ENCODE results near the gene IL17B. TPM values are rescaled to one million over a fixed set of nuclear protein-coding genes. Genes with fewer than 3 reads are reported as not detected.

IL17B gene
- total RNA-seq, 3 donors from 2014 or later: 0.64 to 5.6 (median 5.4) TPM

DNA sequence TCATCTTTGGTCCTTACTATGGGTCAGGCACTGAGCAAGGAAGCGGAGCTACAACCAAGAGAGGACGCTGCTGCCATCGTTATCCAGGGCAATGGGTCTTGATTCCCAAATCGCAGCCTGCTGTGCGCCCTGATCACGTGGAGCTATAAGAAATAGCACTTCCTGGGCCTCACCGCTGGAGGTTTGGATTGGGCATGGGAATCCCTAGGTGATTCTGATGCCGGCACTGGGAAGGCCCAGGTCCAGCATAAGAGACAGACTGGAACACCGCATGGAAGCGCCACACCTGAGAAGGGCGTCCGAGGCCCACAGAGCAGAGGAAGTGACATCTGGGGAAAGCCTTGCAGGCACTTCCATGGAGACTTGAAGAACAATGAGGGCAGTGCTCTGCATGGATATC, 3.0 kb downstream of the IL17B start:
- TF ChIP-seq CTCF (IDR thresholded peaks at IDR 0.05) (no peak), POLR2AphosphoS5 (IDR thresholded peaks at IDR 0.05) (no peak), POLR2A (IDR thresholded peaks at IDR 0.05) (no peak)
- H3K4me1 ChIP-seq: no peaks in the 10 kb centered on the region

DNA sequence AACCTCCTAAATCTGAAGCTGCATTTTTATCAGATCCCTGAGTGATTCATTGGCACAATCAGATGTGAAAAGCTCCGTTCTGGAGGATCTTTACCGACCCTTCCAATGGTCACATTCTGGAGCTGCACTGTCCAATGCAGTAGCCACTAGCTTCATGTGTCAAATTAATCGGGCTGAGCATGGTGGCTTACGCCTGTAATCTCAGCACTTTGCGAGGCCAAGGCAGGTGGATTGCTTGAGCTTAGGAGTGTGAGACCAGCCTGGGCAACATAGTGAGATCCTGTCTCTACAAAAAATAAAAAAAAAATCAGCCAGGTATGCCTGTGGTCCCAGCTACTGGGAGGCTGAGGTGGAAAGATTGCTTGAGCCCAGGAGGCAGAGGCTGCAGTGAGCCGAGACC, 3.7 kb downstream of the IL17B start:
- no peak overlapping the region for H3K27ac ChIP-seq
- H3K4me1 ChIP-seq: no peaks in the 10 kb centered on the region

More for the DNA sequence above, 3.0 kb downstream of the IL17B start:
- Histone ChIP-seq H3K4me3 (no peak overlapping the region), H3K27ac (no peak overlapping the region), H3K27me3 (no peaks in the 10 kb centered on the region), H3K9me3 (no peaks in the 10 kb centered on the region), H3K36me3 (no peaks in the 10 kb centered on the region)
- no peak for DNase-seq (ENCODE audit: low spot score in 2 of 2)
- intact Hi-C loops (cut with DNase I; ENCODE audit: low total_unique reads): loop anchor here (10.0 kb wide), 1 partner anchor 49 kb away; no protein-coding TSS in a partner anchor

DNA sequence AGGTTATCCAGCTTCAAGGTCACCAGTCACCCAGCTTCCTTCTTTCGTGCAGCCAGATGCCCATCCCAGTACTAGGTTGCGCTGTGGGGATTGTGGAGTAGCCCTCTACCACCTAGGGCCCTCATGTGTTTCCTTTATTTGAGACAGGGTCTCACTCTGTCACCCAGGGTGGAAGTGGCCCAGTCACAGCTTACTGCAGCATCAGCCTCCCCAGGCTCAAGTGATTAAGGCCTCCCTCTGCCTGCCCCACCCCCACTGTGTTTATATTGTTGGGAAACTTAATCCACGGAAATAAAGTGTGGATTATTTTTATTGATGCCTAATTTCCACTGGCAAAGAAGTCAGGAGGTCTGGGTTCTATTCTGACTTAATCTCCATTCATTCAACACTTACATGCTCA, 4.3 kb downstream of the IL17B start:
- Histone ChIP-seq H3K4me3 (no peak overlapping the region), H3K27ac (no peak overlapping the region), H3K4me1 (no peaks in the 10 kb centered on the region), H3K9me3 (no peaks in the 10 kb centered on the region), H3K27me3 (no peaks in the 10 kb centered on the region), H3K36me3 (no peaks in the 10 kb centered on the region)
- intact Hi-C loops (cut with DNase I; ENCODE audit: low total_unique reads): loop anchor here (10.0 kb wide), 1 partner anchor 50 kb away; no protein-coding TSS in a partner anchor
- TF ChIP-seq POLR2AphosphoS5 (IDR thresholded peaks at IDR 0.05) (no peak), POLR2A (IDR thresholded peaks at IDR 0.05) (no peak), CTCF (IDR thresholded peaks at IDR 0.05) (no peak)
- no peak for DNase-seq (ENCODE audit: low spot score in 2 of 2)

More for the DNA sequence above, 3.7 kb downstream of the IL17B start:
- no peak for TF ChIP-seq POLR2AphosphoS5 (IDR thresholded peaks at IDR 0.05)
- H3K9me3 ChIP-seq: no peaks in the 10 kb centered on the region
- no peaks in the 10 kb centered on the region for H3K27me3 ChIP-seq
- intact Hi-C loops (cut with DNase I; ENCODE audit: low total_unique reads): loop anchor here (10.0 kb wide), 1 partner anchor 49 kb away; no protein-coding TSS in a partner anchor
- H3K4me3 ChIP-seq: no peak overlapping the region
- no peak for DNase-seq (ENCODE audit: low spot score in 2 of 2)
- H3K36me3 ChIP-seq: no peaks in the 10 kb centered on the region

- no peaks in the 10 kb centered on the region for H3K27me3 ChIP-seq
- no peak overlapping the region for H3K4me3 ChIP-seq
- no peaks in the 10 kb centered on the region for H3K4me1 ChIP-seq
- no peaks in the 10 kb centered on the region for H3K36me3 ChIP-seq
- DNase-seq (ENCODE audit: low spot score in 2 of 2): no peak
- H3K27ac ChIP-seq: no peak overlapping the region
- TF ChIP-seq POLR2AphosphoS5 (IDR thresholded peaks at IDR 0.05): no peak
- no peak for TF ChIP-seq CTCF (IDR thresholded peaks at IDR 0.05)
- no peak for TF ChIP-seq POLR2A (IDR thresholded peaks at IDR 0.05)
- intact Hi-C loops (cut with DNase I; ENCODE audit: low total_unique reads): loop anchor here (10.0 kb wide), 1 partner anchor 50 kb away; no protein-coding TSS in a partner anchor
- no peaks in the 10 kb centered on the region for H3K9me3 ChIP-seq
These were observed 4.8 kb downstream of the IL17B start for GRCh38 chr5:149374303-149374702.

GRCh38 chr5:149372932-149373331, 6.2 kb downstream of the IL17B start:
- no peak for DNase-seq (ENCODE audit: low spot score in 2 of 2)
- no peaks in the 10 kb centered on the region for H3K36me3 ChIP-seq
- intact Hi-C loops (cut with DNase I; ENCODE audit: low total_unique reads): loop anchor here (10.0 kb wide), 1 partner anchor 52 kb away; no protein-coding TSS in a partner anchor
- H3K4me3 ChIP-seq: no peak overlapping the region
- TF ChIP-seq CTCF (IDR thresholded peaks at IDR 0.05): no peak
- no peak for TF ChIP-seq POLR2A (IDR thresholded peaks at IDR 0.05)
- no peak for TF ChIP-seq POLR2AphosphoS5 (IDR thresholded peaks at IDR 0.05)
- peak overlapping the region in 1 of 2 donors; percentile 57 for H3K27ac ChIP-seq
- H3K4me1 ChIP-seq: no peaks in the 10 kb centered on the region
- no peaks in the 10 kb centered on the region for H3K9me3 ChIP-seq
- H3K27me3 ChIP-seq: no peaks in the 10 kb centered on the region

Measured in breast epithelium (tissue), 4 donors.